ENCODE measurements around the gene LRCH3. TPM values are rescaled to one million over a fixed set of nuclear protein-coding genes. Genes with fewer than 3 reads are reported as not detected.

LRCH3 gene
- total RNA-seq, 1 experiment from 2014 or later: 56.4 TPM

DNA sequence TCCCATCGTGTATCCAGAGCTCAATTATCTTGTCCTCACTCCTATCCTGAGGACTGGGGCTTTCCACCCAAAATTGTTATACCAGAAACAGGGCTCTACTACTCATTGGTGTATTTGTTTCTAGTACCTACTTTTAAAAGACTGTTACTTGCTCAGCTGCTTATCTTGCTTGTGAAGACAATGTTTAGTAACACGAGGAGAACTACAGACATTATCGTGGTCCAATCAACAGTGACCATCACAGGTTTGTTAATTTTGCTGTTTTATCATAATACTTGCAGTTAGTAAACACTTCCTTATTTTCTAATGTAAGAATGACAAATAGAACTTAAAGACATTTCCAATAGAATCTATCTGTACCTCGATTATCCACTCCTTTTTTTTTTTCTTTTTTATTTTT is 13.5 kb downstream of the LRCH3 start:
- Histone ChIP-seq H3K23me2 (ENCODE audit: insufficient read length, low read depth, low read length, poor library complexity, severe bottlenecking) (no peaks in the 10 kb centered on the region), H3K9me3 (ENCODE audit: control insufficient read depth, low read depth, low read length) (no peaks in the 10 kb centered on the region), H4K5ac (ENCODE audit: insufficient read length, low read depth, low read length) (no peak overlapping the region), H3K18ac (ENCODE audit: insufficient read length, low read depth, low read length) (no peak overlapping the region), H2BK120ac (ENCODE audit: low read depth, low read length, poor library complexity, severe bottlenecking) (no peak overlapping the region), H3K23ac (ENCODE audit: insufficient read length, low read depth, low read length) (no peak overlapping the region), H2BK5ac (ENCODE audit: insufficient read length, low read length) (no peak overlapping the region), H3K27me3 (ENCODE audit: insufficient read depth, low read length) (no peaks in the 10 kb centered on the region), H3K4ac (ENCODE audit: low read depth, low read length) (no peak overlapping the region), H2AK5ac (ENCODE audit: insufficient read length, low read length) (no peak overlapping the region), H3K79me1 (ENCODE audit: insufficient read depth, low read depth, low read length, poor library complexity, severe bottlenecking) (peaks cover 5% of the 10 kb centered on the region), H2BK20ac (ENCODE audit: low read depth, low read length, poor library complexity, severe bottlenecking) (no peak overlapping the region), H2AFZ (ENCODE audit: low read length) (no peak overlapping the region), H3K14ac (ENCODE audit: insufficient read depth, low read length) (no peak overlapping the region), H2BK12ac (ENCODE audit: insufficient read length, low read depth, low read length) (no peak overlapping the region), H3K4me1 (ENCODE audit: insufficient read depth, low read length) (no peaks in the 10 kb centered on the region; the same call in 1 of the 2 replicates), H4K20me1 (ENCODE audit: control insufficient read depth, insufficient read depth, insufficient read length) (no peaks in the 10 kb centered on the region), H3K56ac (ENCODE audit: insufficient read length, low read depth, low read length) (no peak overlapping the region), H4K91ac (ENCODE audit: insufficient read length, low read depth, low read length) (no peak overlapping the region), H3K9ac (ENCODE audit: extremely low read depth, insufficient read length, low read length) (no peak overlapping the region), H2BK15ac (ENCODE audit: low read depth, low read length) (no peak overlapping the region), H4K8ac (replicated peaks; ENCODE audit: insufficient read length, low read depth, low read length) (no peak overlapping the region), H3T11ph (ENCODE audit: low read length) (no peak overlapping the region), H3K79me2 (ENCODE audit: insufficient read depth, low read length) (peaks cover 20% of the 10 kb centered on the region; the same call in 1 of the 2 replicates), H3K4me2 (ENCODE audit: insufficient read depth, insufficient read length, low read length) (no peak overlapping the region), H3K27ac (ENCODE audit: insufficient read length, low read depth, low read length) (no peak overlapping the region)
- Mint-ChIP-seq H3K9me3 (no peaks in the 10 kb centered on the region), H3K4me1 (peaks cover 6 to 15% of the 10 kb centered on the region in 2 experiments; a peak in 3 of 4 replicates), H3K36me3 (ENCODE audit: insufficient read depth in 1 of 3, low read depth in 3 of 3) (peaks cover 2 to 8% (median 4%) of the 10 kb centered on the region in 3 experiments; a peak in 5 of 7 replicates), H3K27ac (no peak overlapping the region), H3K27me3 (ENCODE audit: low read depth) (no peaks in the 10 kb centered on the region), H3K4me3 (no peak overlapping the region)
- WGBS (ENCODE audit: extremely low coverage, insufficient read length, low lambda C conversion rate): no CpG with 5 or more reads among the region's 4 CpGs
- TF ChIP-seq, protein P1, sequence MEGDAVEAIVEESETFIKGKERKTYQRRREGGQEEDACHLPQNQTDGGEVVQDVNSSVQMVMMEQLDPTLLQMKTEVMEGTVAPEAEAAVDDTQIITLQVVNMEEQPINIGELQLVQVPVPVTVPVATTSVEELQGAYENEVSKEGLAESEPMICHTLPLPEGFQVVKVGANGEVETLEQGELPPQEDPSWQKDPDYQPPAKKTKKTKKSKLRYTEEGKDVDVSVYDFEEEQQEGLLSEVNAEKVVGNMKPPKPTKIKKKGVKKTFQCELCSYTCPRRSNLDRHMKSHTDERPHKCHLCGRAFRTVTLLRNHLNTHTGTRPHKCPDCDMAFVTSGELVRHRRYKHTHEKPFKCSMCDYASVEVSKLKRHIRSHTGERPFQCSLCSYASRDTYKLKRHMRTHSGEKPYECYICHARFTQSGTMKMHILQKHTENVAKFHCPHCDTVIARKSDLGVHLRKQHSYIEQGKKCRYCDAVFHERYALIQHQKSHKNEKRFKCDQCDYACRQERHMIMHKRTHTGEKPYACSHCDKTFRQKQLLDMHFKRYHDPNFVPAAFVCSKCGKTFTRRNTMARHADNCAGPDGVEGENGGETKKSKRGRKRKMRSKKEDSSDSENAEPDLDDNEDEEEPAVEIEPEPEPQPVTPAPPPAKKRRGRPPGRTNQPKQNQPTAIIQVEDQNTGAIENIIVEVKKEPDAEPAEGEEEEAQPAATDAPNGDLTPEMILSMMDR (conservative IDR thresholded peaks at IDR 0.05): no peak
- DNase-seq: no peak
